PC-9 (cell line): ENCODE measurements around the gene GID8.

Experiments used
- CTCF ChIP-seq: fragments of 200-600 bp; sonication (generic); conservative IDR thresholded peaks from 2 replicates; pipeline ENCODE4 v1.6.1; 2017; ENCODE audit warnings: mixed run types, antibody characterized with exemption, mild to moderate bottlenecking, moderate library complexity
- EZH2 ChIP-seq: fragments of 200-600 bp; sonication (generic); IDR thresholded peaks from 2 replicates; pipeline ENCODE4 v1.8.0; 2017; ENCODE audit warnings: antibody characterized with exemption, low read depth

DNA sequence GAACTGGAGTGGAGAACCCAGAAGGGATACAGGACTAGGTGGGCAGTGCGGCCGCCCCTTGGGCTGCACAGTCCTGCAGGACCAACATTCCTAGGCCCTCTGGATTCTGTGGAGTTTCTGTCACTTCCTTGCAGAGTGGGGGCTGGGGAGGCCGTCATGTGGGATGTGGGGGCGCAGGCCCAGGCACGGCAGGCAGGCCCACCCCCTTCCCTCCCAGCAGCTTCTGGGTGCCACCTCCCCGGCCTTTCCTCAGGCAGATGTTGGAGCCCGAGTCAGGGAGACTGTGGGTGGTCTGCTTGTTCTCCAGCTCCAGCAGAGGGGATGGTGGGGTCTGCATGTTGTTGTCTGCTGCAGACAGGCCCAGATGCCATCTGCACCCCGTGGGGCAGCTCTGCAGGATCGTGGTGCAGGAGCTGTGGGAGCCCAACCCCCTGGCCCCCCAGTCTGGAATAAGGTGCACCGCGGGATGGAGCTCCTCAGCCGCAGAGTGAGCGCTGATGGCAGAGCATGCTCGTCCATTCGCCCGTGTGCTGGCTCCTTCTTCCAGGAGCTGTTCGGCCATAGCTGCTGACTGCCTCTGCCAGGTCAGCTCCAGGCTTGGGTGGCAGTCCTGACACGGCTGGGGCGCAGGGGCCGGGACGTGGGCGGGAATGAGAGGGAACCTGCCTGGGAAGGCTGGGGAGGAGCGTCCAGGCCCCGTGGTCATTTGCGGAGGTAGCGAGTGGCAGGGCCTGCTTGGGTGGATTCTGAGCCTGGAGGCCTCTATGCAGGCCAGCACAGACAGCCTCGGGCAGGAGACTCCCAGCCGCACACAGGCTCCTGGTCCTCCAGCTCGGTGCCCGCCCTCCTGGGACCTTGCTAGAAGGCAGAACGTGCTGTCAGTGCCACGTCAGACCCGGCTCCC is 32.6 kb downstream of the GID8 start:
- TF ChIP-seq CTCF (no peak), EZH2 (no peak)
